Prostate gland (tissue), 2 donors: ENCODE data around the gene MPDU1. TPM values are rescaled to one million over a fixed set of nuclear protein-coding genes. Genes with fewer than 3 reads are reported as not detected.
A peak's percentile ranks its signal among the peaks of the same experiment; 100 is the strongest.

ENCODE experiments used
- DNase-seq: peaks from one replicate; pipeline ENCODE4 v3.0.0-alpha.2; 2019; ENCODE audit warnings: low spot score
- H3K27ac ChIP-seq, 2 donors: fragments of 200-600 bp; sonication (generic); 2 replicates each; pipeline ENCODE4 v1.5.1; 2017 to 2019
- H3K27me3 ChIP-seq: fragments of 200-600 bp; sonication (generic); replicated peaks from 2 replicates; pipeline ENCODE4 v1.5.1; 2019; ENCODE audit not compliant: insufficient read depth
- H3K36me3 ChIP-seq, 2 donors: fragments of 200-600 bp; sonication (generic); 1 replicate in 1 of 2; 2 replicates in 1 of 2; pipeline versions ENCODE4 v1.5.1 to v1.8.1; 2017 to 2019
- H3K4me1 ChIP-seq: fragments of 200-600 bp; sonication (generic); replicated peaks from 2 replicates; pipeline ENCODE4 v1.5.1; 2019
- H3K4me3 ChIP-seq, 2 donors: fragments of 200-600 bp; sonication (generic); 2 replicates each; pipeline ENCODE4 v1.5.1; 2017 to 2019
- H3K9me3 ChIP-seq: fragments of 200-600 bp; sonication (generic); 2 replicates; pipeline ENCODE4 v1.5.1; 2017
- CTCF ChIP-seq, 4 experiments: fragments of 200-600 bp in 2 of 4; fragments of 450-650 bp in 2 of 4; sonication (generic) in 2 of 4; IDR thresholded peaks; 1 replicate in 3 of 4; 2 replicates in 1 of 4; pipeline ENCODE4 v1.5.1; 2016 to 2019; ENCODE audit warnings: antibody characterized with exemption in 4 of 4, mild to moderate bottlenecking in 2 of 4, moderate library complexity in 2 of 4
- POLR2A ChIP-seq: fragments of 450-650 bp; IDR thresholded peaks from one replicate; pipeline ENCODE4 v1.6.1; 2016; ENCODE audit warnings: antibody characterized with exemption, mild to moderate bottlenecking
- POLR2AphosphoS5 ChIP-seq: sonication (generic); formaldehyde crosslinking; IDR thresholded peaks from one replicate; pipeline ENCODE4 v1.6.1; 2017; ENCODE audit warnings: antibody characterized with exemption
- WGBS: methylation state at CpG from one replicate; pipeline ENCODE4 v1.1.5; 2018; 5-methylcytosine and 5-hydroxymethylcytosine counted together
- intact Hi-C: fragments of 100-400 bp; cut with DNase I; formaldehyde crosslinking; loops from one replicate; pipeline ENCODE4 v1.14.2; 2022
- total RNA-seq, 2 donors: library from RNA; depleted of rRNA; stranded (reverse); fragments of >200 nt; gene quantifications; one replicate each; pipeline ENCODE4 v1.1.0, GENCODE V29; 2016

The MPDU1 gene
- total RNA-seq, 2 donors from 2014 or later = 101 to 239 TPM

- 49% methylated on average over 12 of the region's 12 CpGs for WGBS
- Histone ChIP-seq H3K27me3 (no peaks in the 10 kb centered on the region), H3K27ac (peak overlapping the region; percentile 76 to 84), H3K9me3 (no peaks in the 10 kb centered on the region), H3K4me3 (no peak overlapping the region), H3K36me3 (peaks cover 0 to 5% of the 10 kb centered on the region in 2 donors), H3K4me1 (peaks cover 15% of the 10 kb centered on the region)
- TF ChIP-seq POLR2A (peak; percentile 31), POLR2AphosphoS5 (no peak)
- intact Hi-C loops = no loop called here
- no peak for DNase-seq
Observed at GRCh38 chr17:7587420-7588151, 3.9 kb downstream of the MPDU1 start.

DNA sequence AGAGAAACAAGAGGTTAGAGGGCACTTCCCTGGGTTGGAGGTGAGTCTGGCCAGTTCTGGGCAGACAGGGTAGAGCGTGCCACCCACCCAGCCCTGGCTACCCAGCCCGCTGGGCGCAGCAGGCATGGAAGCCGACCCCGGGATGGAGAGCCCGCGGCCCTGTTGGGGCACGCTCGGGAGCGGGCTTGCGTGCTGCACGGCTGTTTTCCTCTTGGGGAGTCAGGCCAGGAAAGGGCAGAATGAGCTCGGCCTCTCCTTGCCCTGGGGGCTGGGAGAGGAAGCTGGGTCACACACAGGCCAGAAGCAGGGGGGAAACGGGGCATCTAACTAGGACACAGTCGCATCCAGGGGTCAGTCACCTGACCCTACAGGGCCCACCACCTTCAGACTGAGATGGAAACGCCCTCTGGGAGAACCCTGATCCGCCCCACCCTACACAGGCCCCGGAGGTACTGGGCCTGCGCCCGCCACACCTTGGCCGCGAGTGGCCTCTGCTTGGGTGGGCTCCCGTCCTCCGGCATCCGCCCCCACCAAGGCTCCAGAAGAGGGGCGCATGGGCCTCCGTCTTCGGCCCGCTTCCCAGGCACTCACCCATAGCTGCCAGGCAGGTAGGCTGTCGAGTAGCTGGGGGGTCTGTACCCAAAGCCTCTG lies 5.0 kb downstream of the MPDU1 start:
- 25% methylated on average over 25 of the region's 30 CpGs for WGBS
- H3K27me3 ChIP-seq = no peaks in the 10 kb centered on the region
- TF ChIP-seq POLR2A = no peak
- no peak for TF ChIP-seq POLR2AphosphoS5
- no peak for TF ChIP-seq CTCF (IDR thresholded peaks at IDR 0.05)
- peaks cover 7% of the 10 kb centered on the region for H3K4me1 ChIP-seq
- H3K4me3 ChIP-seq = peak overlapping the region; percentile 44
- H3K36me3 ChIP-seq = peaks cover 0 to 14% of the 10 kb centered on the region in 2 donors
- peak overlapping the region; percentile 76 to 84 for H3K27ac ChIP-seq
- DNase-seq = no peak
- intact Hi-C loops = no loop called here
- no peaks in the 10 kb centered on the region for H3K9me3 ChIP-seq

- intact Hi-C loops = no loop called here
- H3K4me3 ChIP-seq = peak overlapping the region; percentile 44
- H3K4me1 ChIP-seq = peaks cover 7% of the 10 kb centered on the region
- TF ChIP-seq POLR2AphosphoS5 = peak; percentile 75
- TF ChIP-seq POLR2A = peak; percentile 44
- TF ChIP-seq CTCF (IDR thresholded peaks at IDR 0.05) = peak; percentile 74 to 96 (median 91)
- H3K9me3 ChIP-seq = no peaks in the 10 kb centered on the region
- H3K27ac ChIP-seq = peak overlapping the region; percentile 76 to 84
- WGBS = 17% methylated on average over 39 of the region's 56 CpGs
- DNase-seq = peak; percentile 86
- peaks cover 2 to 19% of the 10 kb centered on the region in 2 donors for H3K36me3 ChIP-seq
- H3K27me3 ChIP-seq = no peaks in the 10 kb centered on the region
Observed at GRCh38 chr17:7589204-7589868, 5.7 kb downstream of the MPDU1 start.

- H3K27ac ChIP-seq = peak within 1 kb of the TSS; percentile 76 to 84
- intact Hi-C loops = no loop called here
- H3K9me3 ChIP-seq = no peaks in the 10 kb centered on the region
- TF ChIP-seq CTCF (IDR thresholded peaks at IDR 0.05) = no peak
- peak; percentile 36 for TF ChIP-seq POLR2A
- peak; percentile 16 for TF ChIP-seq POLR2AphosphoS5
- peak within 1 kb of the TSS; percentile 44 for H3K4me3 ChIP-seq
- peaks cover 7% of the 10 kb centered on the region for H3K4me1 ChIP-seq
- peak; percentile 70 for DNase-seq
- H3K27me3 ChIP-seq = no peaks in the 10 kb centered on the region
- H3K36me3 ChIP-seq = peaks cover 6 to 19% of the 10 kb centered on the region in 2 donors
- 39% methylated on average over 24 of the region's 24 CpGs for WGBS
Observed at GRCh38 chr17:7589891-7590691, 6.4 kb downstream of the MPDU1 start, which contains the start of gene SOX15. SOX15 (minus strand) TSS chr17:7590094; CDS start chr17:7589676, 418 bp downstream.
